Measurements from ENCODE around the gene MORN1.

DNA sequence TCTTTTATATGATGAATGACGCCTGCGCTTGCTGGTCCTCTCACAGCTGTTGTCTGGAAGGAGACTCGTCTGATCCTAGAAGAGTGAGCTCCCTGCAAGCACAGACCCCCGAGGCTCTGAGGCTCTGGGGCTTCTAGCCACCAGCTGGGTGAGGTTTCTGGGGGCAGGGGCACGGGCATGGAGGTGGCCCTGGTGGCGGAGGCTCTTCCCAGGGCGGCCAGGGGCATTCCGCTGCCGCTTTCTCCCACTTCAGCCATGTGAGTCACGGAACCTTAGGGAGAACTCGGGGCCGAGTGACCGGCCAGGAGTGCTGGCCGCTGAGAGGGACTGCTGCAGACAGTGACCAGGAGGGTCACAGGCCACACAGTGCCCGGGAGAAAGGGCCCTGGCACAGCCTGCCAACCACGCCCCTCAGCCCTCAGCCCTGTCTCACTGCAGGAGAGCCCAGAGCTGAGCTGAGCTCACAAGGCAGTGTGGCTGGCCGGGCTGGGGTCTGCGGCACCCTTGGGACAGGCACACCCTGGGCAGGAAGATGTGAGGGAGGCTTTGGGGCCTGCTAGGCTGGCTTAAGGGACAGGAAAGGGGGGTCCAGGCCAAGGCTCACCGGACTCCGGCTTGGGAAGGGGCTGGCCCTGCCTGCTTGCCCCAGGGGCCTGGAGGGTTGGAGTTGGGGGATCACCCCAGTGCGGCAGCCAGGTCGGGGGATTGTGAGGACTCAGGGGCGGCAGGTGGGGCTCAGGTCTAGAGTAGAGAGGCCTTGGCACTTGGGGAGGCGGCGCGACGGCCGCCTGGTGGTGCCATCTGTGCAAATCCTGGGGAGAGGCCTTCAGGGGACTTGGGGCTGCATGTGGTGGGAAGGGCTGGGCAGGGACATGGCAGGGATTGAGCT lies 35.7 kb downstream of the MORN1 start:
- TF ChIP-seq, protein P1, sequence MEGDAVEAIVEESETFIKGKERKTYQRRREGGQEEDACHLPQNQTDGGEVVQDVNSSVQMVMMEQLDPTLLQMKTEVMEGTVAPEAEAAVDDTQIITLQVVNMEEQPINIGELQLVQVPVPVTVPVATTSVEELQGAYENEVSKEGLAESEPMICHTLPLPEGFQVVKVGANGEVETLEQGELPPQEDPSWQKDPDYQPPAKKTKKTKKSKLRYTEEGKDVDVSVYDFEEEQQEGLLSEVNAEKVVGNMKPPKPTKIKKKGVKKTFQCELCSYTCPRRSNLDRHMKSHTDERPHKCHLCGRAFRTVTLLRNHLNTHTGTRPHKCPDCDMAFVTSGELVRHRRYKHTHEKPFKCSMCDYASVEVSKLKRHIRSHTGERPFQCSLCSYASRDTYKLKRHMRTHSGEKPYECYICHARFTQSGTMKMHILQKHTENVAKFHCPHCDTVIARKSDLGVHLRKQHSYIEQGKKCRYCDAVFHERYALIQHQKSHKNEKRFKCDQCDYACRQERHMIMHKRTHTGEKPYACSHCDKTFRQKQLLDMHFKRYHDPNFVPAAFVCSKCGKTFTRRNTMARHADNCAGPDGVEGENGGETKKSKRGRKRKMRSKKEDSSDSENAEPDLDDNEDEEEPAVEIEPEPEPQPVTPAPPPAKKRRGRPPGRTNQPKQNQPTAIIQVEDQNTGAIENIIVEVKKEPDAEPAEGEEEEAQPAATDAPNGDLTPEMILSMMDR (IDR thresholded peaks at IDR 0.05), result no peak
- TF ChIP-seq POLR2A (IDR thresholded peaks at IDR 0.05), result no peak
